ENCODE data around the gene POLD1. TPM values are rescaled to one million over a fixed set of nuclear protein-coding genes. Genes with fewer than 3 reads are reported as not detected.

The POLD1 gene
- total RNA-seq, 4 donors from 2014 or later = 7.2 to 13.7 (median 10.3) TPM

DNA sequence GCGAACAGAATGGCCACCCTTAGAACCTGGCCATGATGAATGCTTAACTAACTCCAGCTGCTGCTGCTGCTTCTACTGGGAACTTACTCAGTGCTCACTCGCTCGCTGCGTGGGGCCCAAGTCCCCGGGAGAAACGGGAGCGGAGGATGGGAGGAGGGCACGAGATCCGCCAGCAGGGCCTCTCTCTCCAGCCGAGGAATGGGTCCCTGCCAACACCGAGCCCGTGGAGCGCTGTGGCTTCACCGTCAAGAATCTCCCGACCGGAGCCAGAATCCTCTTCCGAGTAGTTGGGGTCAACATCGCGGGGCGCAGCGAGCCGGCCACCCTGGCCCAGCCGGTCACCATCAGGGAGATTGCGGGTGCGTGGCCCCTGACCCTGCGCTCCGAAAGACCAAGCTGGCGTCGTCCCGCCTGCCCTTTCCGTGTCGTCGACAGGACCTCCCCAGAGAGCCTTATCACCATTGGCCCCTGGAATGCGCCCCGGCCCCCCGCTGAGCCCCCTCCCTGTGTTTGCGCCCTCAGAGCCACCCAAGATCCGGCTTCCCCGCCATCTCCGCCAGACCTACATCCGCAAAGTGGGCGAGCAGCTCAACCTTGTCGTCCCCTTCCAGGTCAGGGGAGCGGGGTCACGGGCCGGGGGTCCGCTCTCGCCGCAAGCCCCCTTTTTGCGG lies 74.4 kb downstream of the POLD1 start:
- 20% methylated on average over 5 of the region's 50 CpGs; no CpG with 5 or more reads in 1 of the 2 donors for WGBS, 2 donors (ENCODE audit: low coverage in 1 of 2)
- Histone ChIP-seq H3K27me3 (peaks cover 84% of the 10 kb centered on the region), H3K4me1 (no peaks in the 10 kb centered on the region), H3K27ac (no peak overlapping the region), H3K9me3 (no peaks in the 10 kb centered on the region), H3K4me3 (no peak overlapping the region), H3K36me3 (no peaks in the 10 kb centered on the region)
- TF ChIP-seq EP300 (IDR thresholded peaks at IDR 0.05) (no peak), POLR2AphosphoS5 (IDR thresholded peaks at IDR 0.05) (no peak), POLR2A (IDR thresholded peaks at IDR 0.05) (no peak)
- TF ChIP-seq, protein P1, sequence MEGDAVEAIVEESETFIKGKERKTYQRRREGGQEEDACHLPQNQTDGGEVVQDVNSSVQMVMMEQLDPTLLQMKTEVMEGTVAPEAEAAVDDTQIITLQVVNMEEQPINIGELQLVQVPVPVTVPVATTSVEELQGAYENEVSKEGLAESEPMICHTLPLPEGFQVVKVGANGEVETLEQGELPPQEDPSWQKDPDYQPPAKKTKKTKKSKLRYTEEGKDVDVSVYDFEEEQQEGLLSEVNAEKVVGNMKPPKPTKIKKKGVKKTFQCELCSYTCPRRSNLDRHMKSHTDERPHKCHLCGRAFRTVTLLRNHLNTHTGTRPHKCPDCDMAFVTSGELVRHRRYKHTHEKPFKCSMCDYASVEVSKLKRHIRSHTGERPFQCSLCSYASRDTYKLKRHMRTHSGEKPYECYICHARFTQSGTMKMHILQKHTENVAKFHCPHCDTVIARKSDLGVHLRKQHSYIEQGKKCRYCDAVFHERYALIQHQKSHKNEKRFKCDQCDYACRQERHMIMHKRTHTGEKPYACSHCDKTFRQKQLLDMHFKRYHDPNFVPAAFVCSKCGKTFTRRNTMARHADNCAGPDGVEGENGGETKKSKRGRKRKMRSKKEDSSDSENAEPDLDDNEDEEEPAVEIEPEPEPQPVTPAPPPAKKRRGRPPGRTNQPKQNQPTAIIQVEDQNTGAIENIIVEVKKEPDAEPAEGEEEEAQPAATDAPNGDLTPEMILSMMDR (IDR thresholded peaks at IDR 0.05) = no peak
- ATAC-seq = no peak

DNA sequence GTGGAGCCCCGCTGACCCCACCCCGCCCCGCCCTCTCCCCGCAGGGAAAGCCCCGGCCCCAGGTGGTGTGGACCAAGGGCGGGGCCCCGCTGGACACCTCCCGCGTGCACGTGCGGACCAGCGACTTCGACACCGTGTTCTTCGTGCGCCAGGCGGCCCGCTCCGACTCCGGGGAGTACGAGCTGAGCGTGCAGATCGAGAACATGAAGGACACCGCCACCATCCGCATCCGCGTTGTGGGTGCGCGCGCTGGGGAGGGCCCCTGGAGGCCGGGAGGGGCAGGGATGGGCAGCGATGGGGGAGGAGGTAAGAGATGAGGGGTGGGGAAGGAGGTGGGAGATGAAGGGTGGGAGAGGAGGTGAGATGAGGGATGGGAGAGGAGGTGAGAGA lies 74.9 kb downstream of the POLD1 start:
- ATAC-seq = no peak
- no peak overlapping the region for H3K4me3 ChIP-seq
- H3K9me3 ChIP-seq = no peaks in the 10 kb centered on the region
- peaks cover 82% of the 10 kb centered on the region for H3K27me3 ChIP-seq
- H3K4me1 ChIP-seq = no peaks in the 10 kb centered on the region
- 33% methylated on average over 3 of the region's 32 CpGs; no CpG with 5 or more reads in 1 of the 2 donors for WGBS, 2 donors (ENCODE audit: low coverage in 1 of 2)
- no peaks in the 10 kb centered on the region for H3K36me3 ChIP-seq
- TF ChIP-seq EP300 (IDR thresholded peaks at IDR 0.05) = no peak
- no peak overlapping the region for H3K27ac ChIP-seq

DNA sequence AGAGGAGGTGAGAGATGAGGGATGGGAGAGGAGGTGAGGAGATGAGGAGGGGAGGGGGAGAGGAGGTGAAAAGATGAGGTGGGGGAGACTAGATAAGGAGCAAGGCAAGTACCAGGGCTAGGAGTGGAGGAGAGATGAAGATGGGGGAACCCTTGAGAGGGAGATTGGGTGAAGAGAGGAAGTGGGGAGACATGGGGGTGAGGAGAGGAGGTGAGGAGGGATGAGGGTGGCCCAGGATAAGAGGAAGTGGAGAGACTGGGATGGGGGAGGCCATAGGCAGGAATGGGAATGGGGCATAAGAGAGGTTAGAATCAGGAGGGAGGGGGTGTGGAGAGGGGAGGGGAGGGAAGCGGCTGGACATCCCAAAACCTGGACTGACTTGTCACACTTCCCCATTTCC lies 75.5 kb downstream of the POLD1 start:
- H3K4me3 ChIP-seq = no peak overlapping the region
- WGBS, 2 donors (ENCODE audit: low coverage in 1 of 2) = 40% methylated on average over 1 of the region's 1 CpG; no CpG with 5 or more reads in 1 of the 2 donors
- TF ChIP-seq, protein P1 (IDR thresholded peaks at IDR 0.05) = no peak
- TF ChIP-seq POLR2A (IDR thresholded peaks at IDR 0.05) = no peak
- TF ChIP-seq POLR2AphosphoS5 (IDR thresholded peaks at IDR 0.05) = no peak
- TF ChIP-seq EP300 (IDR thresholded peaks at IDR 0.05) = no peak

DNA sequence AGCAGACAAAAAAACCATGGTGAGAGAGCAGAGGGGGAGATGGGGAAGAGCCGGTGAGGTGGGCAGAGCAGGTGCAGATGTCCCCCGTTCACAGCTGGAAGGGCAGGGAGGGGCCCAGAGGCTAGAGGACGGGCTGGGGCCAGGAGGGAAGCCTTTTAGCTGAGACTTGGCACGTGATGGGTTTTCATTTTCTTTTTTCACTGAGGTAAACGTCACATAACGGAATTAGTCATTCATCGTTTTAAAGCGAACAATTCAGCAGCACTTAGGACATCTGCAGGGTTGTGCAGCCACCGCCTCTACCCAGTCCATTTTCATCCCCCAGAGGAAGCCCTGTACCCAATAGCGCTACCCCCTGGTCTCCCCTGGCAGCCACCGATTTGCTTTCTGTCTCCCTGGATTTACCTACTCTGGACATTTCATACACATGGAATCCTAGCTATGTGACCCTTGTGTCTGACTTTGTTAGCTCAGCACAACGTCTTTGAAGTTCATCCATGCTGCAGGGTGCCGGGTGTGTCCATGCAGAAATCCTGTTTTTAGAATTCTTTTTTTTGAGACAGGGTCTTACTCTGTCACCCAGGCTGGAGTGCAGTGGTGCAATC lies 76.1 kb downstream of the POLD1 start:
- Histone ChIP-seq H3K4me1 (no peaks in the 10 kb centered on the region), H3K27me3 (peaks cover 86% of the 10 kb centered on the region), H3K9me3 (no peaks in the 10 kb centered on the region), H3K27ac (no peak overlapping the region), H3K4me3 (no peak overlapping the region), H3K36me3 (no peaks in the 10 kb centered on the region)
- ATAC-seq = no peak
- WGBS, 2 donors (ENCODE audit: low coverage in 1 of 2) = 22 to 23% methylated on average over 11 to 13 of the region's 13 CpGs
- no peak for TF ChIP-seq POLR2AphosphoS5 (IDR thresholded peaks at IDR 0.05)
- TF ChIP-seq POLR2A (IDR thresholded peaks at IDR 0.05) = no peak
- TF ChIP-seq, protein P1 (IDR thresholded peaks at IDR 0.05) = no peak
- TF ChIP-seq EP300 (IDR thresholded peaks at IDR 0.05) = no peak

More for the DNA sequence above, 75.5 kb downstream of the POLD1 start:
- peaks cover 84% of the 10 kb centered on the region for H3K27me3 ChIP-seq
- H3K9me3 ChIP-seq = no peaks in the 10 kb centered on the region
- no peaks in the 10 kb centered on the region for H3K4me1 ChIP-seq
- no peaks in the 10 kb centered on the region for H3K36me3 ChIP-seq
- ATAC-seq = no peak
- H3K27ac ChIP-seq = no peak overlapping the region

DNA sequence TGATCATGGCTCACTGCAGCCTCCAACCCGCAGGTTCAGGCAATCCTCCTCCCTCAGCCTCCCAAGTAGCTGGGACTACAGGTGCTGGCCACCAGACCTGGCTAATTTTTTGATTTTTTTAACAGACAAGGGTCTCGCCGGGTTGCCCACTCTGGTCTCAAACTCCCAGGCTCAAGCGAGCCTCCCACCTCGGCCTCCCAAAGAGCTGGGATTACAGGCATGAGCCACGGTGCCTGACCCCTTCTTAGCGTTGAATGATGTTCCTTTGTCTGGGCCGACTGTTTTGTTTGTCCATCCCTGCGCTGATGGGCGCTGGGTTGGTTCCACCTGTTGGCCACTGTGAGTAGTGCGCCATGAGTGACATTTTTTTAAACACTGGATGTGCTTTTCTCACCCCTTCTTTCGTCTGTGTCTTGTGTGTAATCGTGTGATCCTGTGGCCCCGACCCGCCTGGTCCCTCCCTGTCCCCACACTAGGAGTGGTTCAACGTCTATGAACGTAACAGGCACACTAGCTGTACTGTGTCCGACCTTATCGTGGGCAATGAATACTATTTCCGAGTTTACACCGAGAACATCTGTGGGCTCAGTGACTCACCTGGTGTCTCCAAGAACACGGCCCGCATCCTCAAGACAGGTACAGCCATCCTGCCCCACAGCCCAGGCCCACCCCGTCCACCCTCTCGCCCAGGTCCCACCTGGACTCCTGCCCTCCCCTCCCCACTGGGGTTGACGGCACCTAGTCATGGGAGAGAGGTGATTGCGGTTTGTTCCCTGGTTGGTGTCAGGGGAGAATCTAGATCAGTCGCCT lies 77.1 kb downstream of the POLD1 start:
- TF ChIP-seq, protein P1 (IDR thresholded peaks at IDR 0.05) = peak in 3 of 4 experiments; percentile 61 to 84 (median 79)
- TF ChIP-seq EP300 (IDR thresholded peaks at IDR 0.05) (no peak), POLR2A (IDR thresholded peaks at IDR 0.05) (no peak)
- no peaks in the 10 kb centered on the region for H3K36me3 ChIP-seq
- H3K27ac ChIP-seq = no peak overlapping the region
- 3 to 17% methylated on average over 13 to 20 of the region's 28 CpGs for WGBS, 2 donors (ENCODE audit: low coverage in 1 of 2)
- H3K9me3 ChIP-seq = no peaks in the 10 kb centered on the region
- peaks cover 93% of the 10 kb centered on the region for H3K27me3 ChIP-seq
- H3K4me3 ChIP-seq = no peak overlapping the region
- no peaks in the 10 kb centered on the region for H3K4me1 ChIP-seq
- no peak for ATAC-seq

Measured in gastroesophageal sphincter (tissue), 4 donors.